GM12878 (cell line): ENCODE measurements around the gene PTCD2. TPM values are rescaled to one million over a fixed set of nuclear protein-coding genes. Genes with fewer than 3 reads are reported as not detected.

Experiments used
- BCL3 ChIP-seq: IDR thresholded peaks from 2 replicates; pipeline ENCODE4 v1.6.1; 2011; ENCODE audit warnings: borderline replicate concordance, low read depth, mild to moderate bottlenecking, moderate library complexity, low read length; ENCODE audit not compliant: insufficient read depth, poor library complexity, severe bottlenecking
- BCLAF1 ChIP-seq: fragments of 450-650 bp; IDR thresholded peaks from 2 replicates; pipeline ENCODE4 v1.6.1; 2017; ENCODE audit warnings: antibody characterized with exemption, mild to moderate bottlenecking, moderate library complexity
- BMI1 ChIP-seq: fragments of 450-650 bp; IDR thresholded peaks from 2 replicates; pipeline ENCODE4 v1.6.1; 2016; ENCODE audit warnings: mild to moderate bottlenecking, moderate library complexity, borderline replicate concordance
- CEBPZ ChIP-seq: fragments of 150-350 bp; IDR thresholded peaks from 2 replicates; pipeline ENCODE4 v1.6.1; 2016; ENCODE audit warnings: low read depth, low read length
- CREB1 ChIP-seq: IDR thresholded peaks from 2 replicates; pipeline ENCODE4 v1.6.1; 2012; ENCODE audit warnings: low read depth, mild to moderate bottlenecking, inconsistent platforms
- ETV6 ChIP-seq, 2 experiments: fragments of 450-650 bp in 1 of 2; IDR thresholded peaks in 1 of 2; conservative IDR thresholded peaks in 1 of 2; 2 replicates each; pipeline ENCODE4 v1.6.1; 2014; ENCODE audit warnings: antibody characterized with exemption in 1 of 2, borderline replicate concordance in 1 of 2, low read depth in 1 of 2, mild to moderate bottlenecking in 1 of 2, moderate library complexity in 1 of 2
- NFYB ChIP-seq: IDR thresholded peaks from 2 replicates; pipeline ENCODE4 v1.6.1; 2011; ENCODE audit warnings: low read depth, mild to moderate bottlenecking, low read length, improper control_type of control experiment, moderate library complexity; ENCODE audit not compliant: insufficient read depth
- PAX5 ChIP-seq: IDR thresholded peaks from 2 replicates; pipeline ENCODE4 v1.6.1; 2011; ENCODE audit warnings: low read depth, low read length, borderline replicate concordance
- RAD21 ChIP-seq: IDR thresholded peaks from 2 replicates; pipeline ENCODE4 v1.6.1; 2011; ENCODE audit warnings: mild to moderate bottlenecking, low read depth, low read length, moderate library complexity; ENCODE audit not compliant: insufficient read depth
- RCOR1 ChIP-seq: conservative IDR thresholded peaks from 2 replicates; pipeline ENCODE4 v1.6.1; 2012; ENCODE audit warnings: low read depth, low read length, improper control_type of control experiment
- SKIL ChIP-seq: fragments of 450-650 bp; IDR thresholded peaks from 2 replicates; pipeline ENCODE4 v1.6.1; 2017; ENCODE audit warnings: mild to moderate bottlenecking, low read depth, inconsistent platforms; ENCODE audit not compliant: poor library complexity, severe bottlenecking
- SMARCA5 ChIP-seq: fragments of 450-650 bp; IDR thresholded peaks from 2 replicates; pipeline ENCODE4 v1.6.1; 2017; ENCODE audit warnings: mild to moderate bottlenecking
- TCF7 ChIP-seq: IDR thresholded peaks from 2 replicates; pipeline ENCODE4 v1.6.1; 2014; ENCODE audit warnings: antibody characterized with exemption, borderline replicate concordance
- USF1 ChIP-seq: IDR thresholded peaks from 2 replicates; pipeline ENCODE4 v1.6.1; 2011; ENCODE audit warnings: borderline replicate concordance, low read depth, mild to moderate bottlenecking, moderate library complexity, mixed read lengths, low read length; ENCODE audit not compliant: insufficient read depth; ENCODE audit errors: extremely low read length
- WRNIP1 ChIP-seq: IDR thresholded peaks from 2 replicates; pipeline ENCODE4 v1.6.1; 2011; ENCODE audit warnings: low read depth, low read length, improper control_type of control experiment, borderline replicate concordance
- polyA plus RNA-seq, 11 experiments: library from polyadenylated mRNA; depleted of rRNA in 4 of 11; unstranded in 6 of 11; stranded (reverse) in 5 of 11; fragments of >200 nt; fragmentation: Nextera tagmentation in 4 of 11; fragmentation: Illumina TruSeq in 1 of 11; extraction: Ambion mirVana in 4 of 11; extraction: Trizol in 1 of 11; gene quantifications; 1 replicate in 1 of 11; 2 replicates in 10 of 11; pipeline versions ENCODE4 v1.2.1 to v1.2.3, GENCODE V29; 2011 to 2016; ENCODE audit warnings: inconsistent platforms in 2 of 11, missing spikeins in 2 of 11, low read depth in 1 of 11
- total RNA-seq, 4 experiments: library from RNA; depleted of rRNA in 3 of 4; stranded (reverse); fragments of >200 nt in 3 of 4; fragmentation: Illumina TruSeq in 1 of 4; extraction: Trizol in 1 of 4; gene quantifications; 2 replicates each; pipeline versions ENCODE4 v1.2.1 to v1.2.3, GENCODE V29; 2013 to 2021

PTCD2 gene
- total and polyA plus RNA-seq, 10 of the 15 experiments (the other 5 are each of a cell fraction or from before 2014, with no cell fraction given), result 8.7 to 15.0 (median 11.9) TPM

GRCh38 chr5:72319976-72320752, at the start of gene PTCD2, which contains the start of gene MRPS27 (continued):
- TF ChIP-seq WRNIP1 (0 out of 2 replicates have a peak, but pooled peaks have one; percentile 20), BCLAF1 (peak; percentile 87), TCF7 (no peak), CEBPZ (no peak), RCOR1 (no peak), BMI1 (no peak), SMARCA5 (peak; percentile 73; the same call in 1 of the 2 replicates), NFYB (peak; percentile 80), SKIL (peak; percentile 71), RAD21 (no peak), ETV6 (conservative IDR thresholded peaks at IDR 0.05 in 1 of 2, IDR thresholded peaks at IDR 0.05 in 1 of 2; ENCODE audit: borderline replicate concordance in 1 of 2, low read depth in 1 of 2) (no peak), BCL3 (peak; percentile 35), PAX5 (0 out of 2 replicates have a peak, but pooled peaks have one; percentile 23), USF1 (no peak), CREB1 (peak; percentile 97)
